Limb (tissue), 2 donors: ENCODE results near the gene TMX1.

Experiments used
- DNase-seq, 2 donors: peaks; one replicate each; pipeline ENCODE4 v3.0.0-alpha.2; 2016; ENCODE audit errors: extremely low spot score in 2 of 2

The TMX1 gene

GRCh38 chr14:51293149-51293911 is 53.3 kb downstream of the TMX1 start:
- no peak for DNase-seq

GRCh38 chr14:51293912-51294389 is 53.9 kb downstream of the TMX1 start:
- DNase-seq, result no peak

GRCh38 chr14:51294951-51295525 is 55.0 kb downstream of the TMX1 start:
- no peak for DNase-seq

- no peak for DNase-seq
Observed at GRCh38 chr14:51295646-51296263, 55.7 kb downstream of the TMX1 start.

GRCh38 chr14:51297066-51297465 is 57.0 kb downstream of the TMX1 start:
- no peak for DNase-seq

GRCh38 chr14:51298895-51299294 is 58.8 kb downstream of the TMX1 start:
- DNase-seq, result no peak

- no peak for DNase-seq
Observed at GRCh38 chr14:51302295-51303030, 62.4 kb downstream of the TMX1 start.

GRCh38 chr14:51304438-51304837 is 64.4 kb downstream of the TMX1 start:
- no peak for DNase-seq

- no peak for DNase-seq
Observed at GRCh38 chr14:51304941-51305340, 64.9 kb downstream of the TMX1 start.

GRCh38 chr14:51305751-51306150 is 65.7 kb downstream of the TMX1 start:
- no peak for DNase-seq
